ELR (cell line): ENCODE results near the gene DUSP7.

Source experiments
- DNase-seq: peaks from one replicate; pipeline ENCODE4 v3.0.0-alpha.2; 2015; ENCODE audit warnings: low read depth

Gene DUSP7

GRCh38 chr3:52086461-52086860 is 30.1 kb upstream of the DUSP7 start:
- DNase-seq, result no peak

GRCh38 chr3:52085681-52086282 is 29.4 kb upstream of the DUSP7 start:
- DNase-seq, result no peak

- no peak for DNase-seq
These were observed 28.7 kb upstream of the DUSP7 start for GRCh38 chr3:52084954-52085680.

- no peak for DNase-seq
These were observed 28.0 kb upstream of the DUSP7 start for GRCh38 chr3:52084216-52084945.

- no peak for DNase-seq
These were observed 27.3 kb upstream of the DUSP7 start for GRCh38 chr3:52083556-52084087.

DNA sequence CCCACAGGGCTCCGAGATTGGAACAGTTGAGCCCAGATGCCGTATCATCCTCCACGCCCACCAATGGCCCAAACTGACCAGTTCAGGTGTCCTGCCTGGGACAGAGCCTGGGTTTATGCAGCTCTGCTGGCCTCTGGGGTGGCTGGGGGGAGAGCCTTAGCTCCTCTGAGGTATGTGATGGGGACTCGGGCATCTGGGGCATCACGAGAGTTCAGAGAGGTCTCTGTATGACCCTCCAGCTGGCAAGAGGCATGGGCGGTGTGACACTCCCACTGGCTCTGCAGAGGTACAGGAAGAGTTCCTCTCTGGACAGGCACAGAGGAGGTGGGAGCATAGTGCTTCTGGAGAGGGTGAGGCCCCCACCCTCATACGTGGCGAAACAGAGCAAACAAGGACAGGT is 26.6 kb upstream of the DUSP7 start:
- no peak for DNase-seq

DNA sequence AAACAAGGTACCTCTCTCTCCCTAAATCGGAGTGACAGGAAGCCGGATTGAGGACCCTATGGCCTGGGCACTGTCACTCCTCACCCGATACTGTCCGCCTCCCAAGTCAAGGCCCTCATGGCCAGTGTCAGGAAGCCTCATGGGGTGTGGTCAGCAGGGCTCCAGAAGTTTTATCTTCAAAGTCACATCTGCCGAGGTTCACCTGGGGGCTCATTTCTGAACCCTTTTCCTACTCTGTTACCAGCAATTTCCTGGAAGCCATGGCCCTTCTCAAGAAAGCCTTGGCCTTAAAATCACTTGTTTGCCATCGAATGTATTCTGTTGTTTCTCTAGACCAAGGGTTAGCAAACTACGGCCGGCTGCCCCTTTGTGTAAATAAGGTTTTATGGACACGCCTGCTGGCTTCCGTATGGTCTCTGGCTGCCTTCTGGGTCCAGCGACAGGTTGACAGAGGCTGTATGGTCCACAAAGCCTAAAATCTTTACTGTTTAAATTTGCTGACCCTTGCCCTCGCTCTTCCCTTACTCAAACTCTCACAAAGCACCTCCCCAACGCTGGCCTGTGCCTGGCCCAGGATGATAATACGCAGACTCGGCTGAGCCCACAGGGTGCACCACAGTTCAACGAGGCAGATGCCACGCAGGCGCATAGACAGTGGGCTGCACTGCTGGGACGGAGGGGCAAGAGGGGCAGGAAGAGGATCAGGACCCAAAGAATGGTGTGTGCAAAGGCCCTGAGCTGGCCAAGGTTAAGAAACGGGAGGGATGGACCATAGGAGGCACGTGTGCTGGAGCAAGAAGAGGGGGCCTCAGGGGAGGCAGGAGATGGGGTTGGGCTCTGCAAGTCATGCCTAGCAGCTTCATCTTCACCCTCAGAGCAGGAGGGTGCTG is 24.7 kb upstream of the DUSP7 start:
- DNase-seq, result no peak

DNA sequence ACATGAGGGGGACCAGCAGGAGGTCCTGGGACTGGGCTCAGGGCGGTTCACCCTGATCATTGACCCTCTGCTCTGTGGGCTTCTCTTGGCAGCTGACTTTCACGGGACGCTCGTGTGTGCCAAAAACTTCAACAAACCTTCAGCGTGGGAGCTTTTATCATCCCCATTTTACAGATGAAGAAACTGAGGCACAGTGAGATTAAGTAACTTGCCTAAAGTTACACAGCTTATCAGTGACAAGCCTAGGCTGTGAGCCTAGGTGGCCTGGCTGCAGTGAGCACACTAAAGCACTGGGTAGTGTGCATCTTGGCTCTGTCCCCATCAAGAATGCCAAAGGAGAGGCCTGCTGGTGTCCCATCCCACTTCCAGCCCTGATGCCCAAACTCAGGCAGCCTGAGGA is 23.6 kb upstream of the DUSP7 start:
- no peak for DNase-seq

- no peak for DNase-seq
These were observed 22.6 kb upstream of the DUSP7 start for GRCh38 chr3:52078781-52079560.

DNA sequence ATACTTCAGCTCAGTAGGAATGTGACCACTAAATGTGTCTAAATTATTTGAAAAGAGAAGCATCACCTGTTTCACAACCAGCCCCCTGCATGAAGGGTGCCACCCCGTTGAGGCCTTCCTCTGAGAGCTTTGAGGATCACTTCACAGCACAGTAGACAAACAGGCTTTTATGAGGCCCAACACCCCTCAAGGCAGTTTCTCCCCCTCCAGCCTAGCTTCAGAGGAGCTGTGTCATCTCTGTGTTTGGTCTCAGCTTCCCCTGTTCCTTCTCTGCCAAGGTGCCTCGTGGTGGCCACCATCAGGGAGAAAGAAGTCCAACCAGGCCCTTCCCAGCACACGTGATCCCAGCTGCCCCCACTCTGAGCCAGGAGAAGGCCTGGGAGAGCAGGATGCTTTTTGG is 21.6 kb upstream of the DUSP7 start:
- no peak for DNase-seq

- no peak for DNase-seq
These were observed 20.8 kb upstream of the DUSP7 start for GRCh38 chr3:52076896-52077780.

DNA sequence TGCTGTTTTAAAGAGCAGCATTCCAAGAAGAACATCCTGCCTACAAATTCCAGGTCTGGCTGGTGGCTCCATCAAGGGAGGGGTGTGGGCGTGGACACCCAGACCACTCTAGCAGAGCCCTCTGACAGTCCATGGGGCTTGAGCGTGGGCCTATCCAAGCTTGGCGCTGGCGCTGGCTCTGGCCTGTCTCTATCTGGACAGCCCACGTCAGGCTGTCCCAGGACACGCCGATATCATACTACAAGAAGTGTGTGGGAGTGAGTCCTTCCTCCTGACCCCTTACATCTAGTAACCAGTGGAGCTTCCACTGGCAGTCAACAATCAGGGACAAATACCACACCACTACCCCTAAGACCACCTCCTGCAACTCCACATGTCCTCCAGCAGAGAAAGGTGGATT is 17.1 kb upstream of the DUSP7 start:
- DNase-seq, result no peak

DNA sequence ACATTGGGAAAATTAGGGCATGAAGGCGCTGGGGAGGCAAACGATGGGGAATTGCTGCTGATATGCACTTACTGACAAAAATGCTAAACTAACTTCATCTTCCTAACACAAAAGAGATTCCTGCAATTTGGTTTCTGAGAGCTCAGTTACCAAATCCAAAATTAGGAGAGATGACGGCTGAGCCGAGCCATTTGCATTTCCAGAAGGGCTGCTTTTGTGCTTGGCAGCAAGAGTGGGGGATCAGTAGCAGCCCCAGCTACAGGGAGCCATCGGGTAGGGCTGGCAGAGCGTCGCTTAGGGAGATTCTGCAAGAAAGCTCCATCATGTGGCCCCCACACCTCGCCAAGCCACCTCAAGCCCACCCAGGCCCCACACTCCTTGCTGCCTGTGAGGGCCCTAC is 16.1 kb upstream of the DUSP7 start:
- DNase-seq, result no peak

DNA sequence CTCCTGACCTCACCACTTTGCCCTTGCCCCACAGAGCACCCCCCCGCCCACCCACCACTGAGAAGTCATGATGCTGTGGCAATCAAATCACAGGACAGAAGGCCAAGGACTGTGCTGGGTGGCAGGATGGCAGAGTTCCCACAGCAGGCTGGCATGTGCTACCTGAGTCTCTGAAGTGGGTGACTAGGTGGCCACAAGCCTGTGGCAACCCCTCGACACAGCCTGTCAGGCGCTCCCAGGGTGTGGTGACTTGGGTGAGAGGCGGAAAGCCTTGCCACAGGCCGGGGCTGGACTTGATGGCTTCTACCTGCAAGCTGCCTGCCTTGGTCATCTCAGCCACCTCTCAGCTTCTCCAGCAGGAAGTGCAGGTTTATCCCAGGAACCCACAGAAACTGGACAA is 15.6 kb upstream of the DUSP7 start:
- no peak for DNase-seq

DNA sequence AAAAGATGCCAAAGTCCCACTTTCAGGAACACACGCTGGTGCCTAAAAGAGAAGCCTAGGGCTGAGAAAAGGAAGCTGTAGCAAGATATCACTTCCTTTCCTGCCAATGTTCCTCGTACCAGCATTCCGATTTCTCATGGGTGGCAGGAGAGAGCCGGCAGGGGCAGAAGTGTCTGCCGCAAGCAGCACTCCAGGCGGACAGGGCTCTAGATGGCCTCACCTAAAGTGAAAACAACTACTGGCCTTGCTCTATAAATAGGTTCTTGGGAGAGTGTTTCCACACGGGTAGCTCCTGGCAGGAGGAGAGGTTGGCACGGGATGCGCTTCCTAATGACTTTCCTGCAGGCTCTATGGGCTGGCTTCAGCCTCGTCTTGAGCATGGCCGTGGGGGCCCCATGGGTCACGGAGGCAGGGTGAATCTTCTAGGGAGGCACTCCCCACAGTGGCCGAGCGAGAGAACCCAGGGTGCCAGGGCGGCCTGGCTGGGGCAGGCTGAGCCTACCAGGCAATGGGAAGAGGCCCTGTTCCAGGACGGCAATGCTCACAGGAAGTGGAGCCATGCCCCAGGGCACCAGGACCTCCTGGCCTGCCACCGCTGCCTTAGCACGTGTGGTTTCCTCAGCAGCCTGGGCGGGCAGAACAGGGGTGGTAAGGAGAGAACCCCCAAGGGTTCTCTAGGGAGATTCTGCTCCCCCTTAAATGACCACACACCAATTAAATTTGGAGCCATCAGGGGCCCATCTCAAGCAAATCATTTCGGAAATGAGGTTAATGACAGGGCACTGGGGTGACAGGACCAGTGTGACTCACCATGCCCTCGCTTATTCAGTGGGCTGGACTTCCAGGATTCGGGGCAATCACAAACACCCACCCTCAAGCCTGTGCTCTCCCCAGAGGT is 14.6 kb upstream of the DUSP7 start:
- DNase-seq, result peak; percentile 53

DNA sequence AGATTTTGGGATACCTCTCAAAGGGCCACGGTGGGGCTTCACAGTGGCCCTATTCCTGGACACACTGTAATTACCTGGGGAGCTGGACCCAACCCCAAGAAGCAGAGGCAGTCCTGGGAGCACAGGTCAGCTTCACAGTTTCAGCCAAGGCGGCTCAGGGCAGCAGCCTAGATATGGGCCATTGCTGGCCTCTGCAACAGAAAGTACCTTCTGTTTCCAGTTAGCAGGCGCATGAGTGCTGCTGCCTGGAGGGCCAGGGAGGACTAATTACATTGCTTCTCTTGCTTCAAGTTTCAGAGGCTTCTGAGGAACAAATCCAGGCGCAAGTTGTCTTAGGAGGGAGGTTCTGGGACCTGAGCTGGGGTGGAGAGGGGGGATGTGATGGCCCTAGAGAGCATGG is 13.5 kb upstream of the DUSP7 start:
- DNase-seq, result no peak

DNA sequence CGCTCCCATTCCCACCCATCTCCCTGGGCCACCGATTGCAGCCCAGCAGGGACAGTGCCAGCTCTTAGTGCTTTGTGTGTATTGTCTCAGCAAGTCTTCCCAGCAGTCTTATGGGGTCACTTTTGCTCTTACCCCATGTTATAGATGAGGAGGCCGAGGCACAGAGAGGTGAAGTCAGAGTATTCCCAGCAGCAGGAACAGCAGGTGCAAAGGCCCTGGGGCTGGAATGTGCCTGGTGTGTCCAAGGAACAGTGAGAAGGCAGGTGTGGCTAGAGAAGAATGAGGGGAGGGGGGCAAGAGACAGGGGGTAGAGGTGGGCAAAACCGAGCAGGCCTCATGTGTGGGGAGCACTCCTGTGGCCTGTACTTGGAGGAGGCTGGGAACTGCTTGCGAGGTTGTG is 12.8 kb upstream of the DUSP7 start:
- DNase-seq, result no peak

GRCh38 chr3:52068730-52069129 is 12.4 kb upstream of the DUSP7 start:
- DNase-seq, result no peak

DNA sequence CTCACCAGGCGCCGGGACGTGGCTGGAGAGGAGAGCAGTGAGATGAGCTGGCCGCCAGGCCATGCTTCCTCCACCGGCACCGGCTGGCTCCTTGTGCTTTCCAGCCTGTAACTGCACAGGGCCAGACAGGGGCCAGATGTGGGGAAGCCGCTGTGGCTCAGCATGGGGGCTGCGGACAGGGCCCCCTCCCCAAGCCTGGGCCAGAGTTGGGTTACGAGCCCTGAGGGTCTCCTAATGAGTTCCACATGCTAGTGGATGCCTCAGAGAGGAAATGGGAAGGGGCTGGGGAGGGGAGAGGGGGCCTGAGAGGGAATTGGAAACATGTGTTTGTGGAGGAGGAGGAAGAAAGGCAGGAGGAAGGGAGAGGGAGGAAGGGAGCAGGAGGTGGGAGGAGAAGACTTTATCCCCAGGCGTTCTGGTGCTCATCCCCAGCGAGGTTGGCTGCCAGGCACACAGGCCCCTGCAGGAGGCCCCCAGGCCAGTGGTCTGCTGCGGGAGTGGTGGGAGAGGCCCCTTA is 11.7 kb upstream of the DUSP7 start:
- no peak for DNase-seq
